Mesenteric fat pad (tissue), 1 donor: ENCODE results near the gene ITGA3. TPM values are rescaled to one million over a fixed set of nuclear protein-coding genes. Genes with fewer than 3 reads are reported as not detected.

Experiments used
- DNase-seq: peaks from one replicate; pipeline ENCODE4 v3.0.0-alpha.2; 2020; ENCODE audit warnings: low spot score
- total RNA-seq: library from RNA; stranded (reverse); fragmentation: NEBNext Ultra II Directional; extraction: Animal tissue kit (Norgen Biotek cat#: 25700); gene quantifications from one replicate; pipeline ENCODE4 v1.2.1, GENCODE V29; 2021
- donor health status: DM: yes; HTN: yes; CAD: no.

The ITGA3 gene
- total RNA-seq, 1 donor from 2014 or later: 14.4 TPM

- no peak for DNase-seq
Measured at GRCh38 chr17:50066995-50067394, 11.1 kb downstream of the ITGA3 start.

- DNase-seq: no peak
Measured at GRCh38 chr17:50067996-50068395, 12.1 kb downstream of the ITGA3 start.

GRCh38 chr17:50070908-50071680 is 15.2 kb downstream of the ITGA3 start:
- no peak for DNase-seq

GRCh38 chr17:50071692-50072091 is 15.8 kb downstream of the ITGA3 start:
- DNase-seq: no peak

GRCh38 chr17:50072130-50072529 is 16.2 kb downstream of the ITGA3 start:
- DNase-seq: no peak

GRCh38 chr17:50072925-50073324 is 17.0 kb downstream of the ITGA3 start:
- DNase-seq: no peak

GRCh38 chr17:50074227-50074626 is 18.3 kb downstream of the ITGA3 start:
- no peak for DNase-seq

- DNase-seq: no peak
Measured at GRCh38 chr17:50075446-50076032, 19.6 kb downstream of the ITGA3 start.

GRCh38 chr17:50076221-50076590 is 20.3 kb downstream of the ITGA3 start:
- no peak for DNase-seq

GRCh38 chr17:50076591-50077235 is 20.8 kb downstream of the ITGA3 start:
- DNase-seq: no peak

- DNase-seq: no peak
Measured at GRCh38 chr17:50078430-50078829, 22.5 kb downstream of the ITGA3 start.

- no peak for DNase-seq
Measured at GRCh38 chr17:50079334-50080095, 23.6 kb downstream of the ITGA3 start.

GRCh38 chr17:50080096-50080480 is 24.2 kb downstream of the ITGA3 start:
- no peak for DNase-seq

- no peak for DNase-seq
Measured at GRCh38 chr17:50080827-50081226, 24.9 kb downstream of the ITGA3 start.

- DNase-seq: no peak
Measured at GRCh38 chr17:50081757-50082156, 25.8 kb downstream of the ITGA3 start.

GRCh38 chr17:50087246-50087911 is 31.5 kb downstream of the ITGA3 start:
- DNase-seq: no peak

- no peak for DNase-seq
Measured at GRCh38 chr17:50087912-50088405, 32.0 kb downstream of the ITGA3 start.

- no peak for DNase-seq
Measured at GRCh38 chr17:50088952-50089825, 33.3 kb downstream of the ITGA3 start.

- DNase-seq: no peak
Measured at GRCh38 chr17:50090071-50090470, 34.2 kb downstream of the ITGA3 start.
